Chondrocyte (in vitro differentiated cells): ENCODE results near the gene STK32A. TPM values are rescaled to one million over a fixed set of nuclear protein-coding genes. Genes with fewer than 3 reads are reported as not detected.

ENCODE experiments used
- DNase-seq: peaks from one replicate; pipeline ENCODE4 v3.0.0; 2021; ENCODE audit warnings: mixed read lengths, low spot score
- H3K27ac Mint-ChIP-seq: one replicate; pipeline ENCODE4 v1.8.0; 2021; ENCODE audit warnings: mild to moderate bottlenecking, moderate library complexity, mixed read lengths; ENCODE audit not compliant: unreplicated experiment
- H3K27me3 Mint-ChIP-seq: 2 replicates; pipeline ENCODE4 v1.8.0; 2021; ENCODE audit warnings: low read depth, mixed read lengths
- H3K36me3 Mint-ChIP-seq: 2 replicates; pipeline ENCODE4 v1.8.0; 2021; ENCODE audit warnings: low read depth, mixed read lengths
- H3K4me1 Mint-ChIP-seq: 2 replicates; pipeline ENCODE4 v1.8.0; 2021; ENCODE audit warnings: low read depth, mild to moderate bottlenecking, mixed read lengths
- H3K4me3 Mint-ChIP-seq: one replicate; pipeline ENCODE4 v1.8.0; 2021; ENCODE audit warnings: mild to moderate bottlenecking, moderate library complexity, mixed read lengths; ENCODE audit not compliant: unreplicated experiment
- H3K9me3 Mint-ChIP-seq: 2 replicates; pipeline ENCODE4 v1.8.0; 2021; ENCODE audit warnings: low read depth, mixed read lengths
- total RNA-seq: library from RNA; stranded (reverse); gene quantifications from 3 replicates; pipeline ENCODE4 v1.2.1, GENCODE V29; 2021
- TF ChIP-seq, protein P1 (sequence below): fragments of 200-600 bp; sonication (generic); IDR thresholded peaks from 2 replicates; pipeline ENCODE4 v1.5.0; 2021; ENCODE audit warnings: antibody characterized with exemption, mild to moderate bottlenecking, moderate library complexity

The STK32A gene
- total RNA-seq, 1 donor from 2014 or later, result 0.12 TPM

DNA sequence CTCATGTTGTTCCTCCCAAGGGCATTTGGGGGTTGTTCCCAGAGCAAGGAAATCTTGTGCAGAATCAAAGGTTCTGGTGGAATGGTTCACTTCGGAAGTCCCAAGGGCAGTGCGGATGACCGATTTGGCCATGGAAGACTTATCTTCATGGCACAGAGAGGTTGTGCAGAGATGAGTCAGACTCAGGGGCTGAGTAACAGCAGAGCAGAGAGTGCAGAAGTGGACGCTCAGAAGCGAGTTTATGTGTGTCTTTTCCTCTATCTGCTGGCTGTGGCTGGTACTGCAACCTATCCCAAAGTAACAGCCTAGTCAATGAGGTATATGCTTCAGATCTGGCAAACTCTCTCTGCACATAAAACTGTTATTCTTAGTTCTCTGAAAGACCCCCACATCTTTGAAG is 157.0 kb downstream of the STK32A start:
- no peaks in the 10 kb centered on the region for H3K27me3 Mint-ChIP-seq
- no peaks in the 10 kb centered on the region for H3K9me3 Mint-ChIP-seq
- H3K27ac Mint-ChIP-seq, result peak overlapping the region; percentile 29
- DNase-seq, result no peak
- TF ChIP-seq, protein P1, sequence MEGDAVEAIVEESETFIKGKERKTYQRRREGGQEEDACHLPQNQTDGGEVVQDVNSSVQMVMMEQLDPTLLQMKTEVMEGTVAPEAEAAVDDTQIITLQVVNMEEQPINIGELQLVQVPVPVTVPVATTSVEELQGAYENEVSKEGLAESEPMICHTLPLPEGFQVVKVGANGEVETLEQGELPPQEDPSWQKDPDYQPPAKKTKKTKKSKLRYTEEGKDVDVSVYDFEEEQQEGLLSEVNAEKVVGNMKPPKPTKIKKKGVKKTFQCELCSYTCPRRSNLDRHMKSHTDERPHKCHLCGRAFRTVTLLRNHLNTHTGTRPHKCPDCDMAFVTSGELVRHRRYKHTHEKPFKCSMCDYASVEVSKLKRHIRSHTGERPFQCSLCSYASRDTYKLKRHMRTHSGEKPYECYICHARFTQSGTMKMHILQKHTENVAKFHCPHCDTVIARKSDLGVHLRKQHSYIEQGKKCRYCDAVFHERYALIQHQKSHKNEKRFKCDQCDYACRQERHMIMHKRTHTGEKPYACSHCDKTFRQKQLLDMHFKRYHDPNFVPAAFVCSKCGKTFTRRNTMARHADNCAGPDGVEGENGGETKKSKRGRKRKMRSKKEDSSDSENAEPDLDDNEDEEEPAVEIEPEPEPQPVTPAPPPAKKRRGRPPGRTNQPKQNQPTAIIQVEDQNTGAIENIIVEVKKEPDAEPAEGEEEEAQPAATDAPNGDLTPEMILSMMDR, result peak; percentile 76
- H3K4me3 Mint-ChIP-seq, result no peak overlapping the region
- peaks cover 2% of the 10 kb centered on the region for H3K4me1 Mint-ChIP-seq
- peaks cover 27% of the 10 kb centered on the region for H3K36me3 Mint-ChIP-seq

DNA sequence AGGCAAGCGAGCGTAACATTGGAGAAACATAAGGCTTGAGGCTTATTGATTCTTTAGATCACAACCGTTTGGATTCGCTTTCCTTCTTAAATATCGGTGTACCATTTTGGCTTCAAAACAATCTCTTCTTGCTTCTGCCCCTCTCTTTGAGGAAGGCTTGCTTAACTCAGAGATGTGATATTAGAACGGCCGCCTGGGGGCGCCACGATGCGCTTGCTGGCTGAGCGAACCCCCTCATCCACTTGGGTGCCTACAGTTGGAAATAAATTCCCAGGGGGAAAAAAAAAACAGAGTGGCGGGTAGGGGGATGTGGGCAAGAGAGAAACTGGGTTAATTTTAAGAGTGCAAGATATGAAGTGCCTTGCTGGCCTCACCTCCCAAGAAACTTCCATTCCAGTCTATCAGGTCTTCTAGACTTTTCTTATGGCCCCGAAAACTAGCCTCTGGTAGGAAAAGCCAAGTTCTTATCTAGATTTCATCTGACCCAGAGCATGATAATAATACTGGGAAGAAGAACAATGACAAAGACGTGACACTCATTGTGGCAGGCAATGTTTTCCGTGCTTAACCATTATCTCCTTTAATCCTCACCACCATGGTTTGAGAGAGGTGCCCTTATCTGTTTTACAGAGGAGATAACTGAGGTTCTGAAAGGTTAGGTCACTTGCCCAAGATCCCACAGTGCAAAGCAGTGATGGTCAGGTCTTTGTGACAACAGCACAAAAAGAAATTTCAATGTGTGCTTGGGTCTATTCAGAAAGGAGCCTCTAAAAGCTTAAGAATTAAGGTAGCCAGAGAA is 159.2 kb downstream of the STK32A start:
- TF ChIP-seq, protein P1, result peak; percentile 42
- Mint-ChIP-seq H3K27me3 (no peaks in the 10 kb centered on the region), H3K4me3 (no peak overlapping the region), H3K27ac (no peak overlapping the region), H3K36me3 (peaks cover 33% of the 10 kb centered on the region), H3K9me3 (no peaks in the 10 kb centered on the region), H3K4me1 (peaks cover 2% of the 10 kb centered on the region)
- DNase-seq, result no peak

DNA sequence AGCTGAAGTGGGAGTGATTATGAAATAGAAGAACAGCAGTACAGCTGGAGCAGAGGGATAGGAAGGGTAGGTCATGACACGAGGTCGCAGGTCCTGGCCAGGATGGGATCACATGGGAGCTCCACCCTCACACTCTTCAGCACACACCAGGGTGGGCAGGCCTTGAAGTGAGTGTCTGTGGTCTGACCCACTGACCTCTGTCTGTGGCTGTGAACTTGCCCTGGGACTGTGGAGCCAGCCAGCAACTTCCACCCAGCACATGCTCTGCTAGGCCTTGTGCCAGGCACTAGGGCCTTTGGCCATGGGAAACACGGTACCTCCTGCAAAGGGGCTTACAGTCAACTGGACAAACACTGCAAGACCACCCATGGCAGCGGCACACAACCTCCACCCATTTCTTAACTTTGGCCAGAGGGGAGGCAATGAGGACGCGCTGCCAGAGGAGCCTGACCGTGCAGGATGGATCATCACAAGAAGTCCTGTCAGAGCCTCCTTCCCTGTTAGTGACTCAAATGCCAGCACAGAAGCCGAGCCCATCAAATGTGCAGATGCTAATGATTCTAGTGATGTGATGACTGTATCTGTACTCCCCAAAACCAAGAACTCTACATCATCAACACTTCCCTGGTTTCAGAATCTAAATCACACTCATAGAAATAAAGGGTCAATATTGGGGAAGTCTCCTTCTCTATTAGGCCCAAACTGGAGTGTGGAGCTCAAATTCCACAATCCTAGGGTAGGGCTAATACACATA is 161.4 kb downstream of the STK32A start:
- H3K4me3 Mint-ChIP-seq, result no peak overlapping the region
- H3K9me3 Mint-ChIP-seq, result no peaks in the 10 kb centered on the region
- DNase-seq, result no peak
- no peak overlapping the region for H3K27ac Mint-ChIP-seq
- H3K27me3 Mint-ChIP-seq, result no peaks in the 10 kb centered on the region
- TF ChIP-seq, protein P1, result no peak
- peaks cover 2% of the 10 kb centered on the region for H3K4me1 Mint-ChIP-seq
- H3K36me3 Mint-ChIP-seq, result peaks cover 38% of the 10 kb centered on the region

DNA sequence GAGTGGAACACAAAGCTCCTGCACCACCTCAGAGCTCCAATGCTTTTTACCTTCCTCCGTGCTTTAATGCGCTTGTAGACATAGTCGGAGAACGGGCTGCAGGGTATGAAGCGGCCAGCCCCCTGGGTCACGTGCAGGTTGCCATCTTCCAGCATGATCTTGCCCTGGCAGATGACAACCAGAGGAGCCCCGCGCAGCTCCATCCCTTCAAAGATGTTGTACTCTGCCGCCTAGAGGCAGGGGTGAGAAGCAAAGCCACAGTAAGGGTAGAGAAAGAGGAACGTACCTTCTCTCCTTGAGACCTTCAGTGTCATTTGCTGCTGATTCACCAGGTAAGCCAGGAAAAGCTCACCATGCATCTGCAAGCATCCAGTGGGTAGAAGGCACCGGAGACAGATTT is 162.8 kb downstream of the STK32A start:
- Mint-ChIP-seq H3K4me1 (no peaks in the 10 kb centered on the region), H3K27ac (no peak overlapping the region), H3K27me3 (no peaks in the 10 kb centered on the region), H3K36me3 (peaks cover 38% of the 10 kb centered on the region), H3K9me3 (no peaks in the 10 kb centered on the region), H3K4me3 (no peak overlapping the region)
- no peak for DNase-seq
- TF ChIP-seq, protein P1, result no peak

DNA sequence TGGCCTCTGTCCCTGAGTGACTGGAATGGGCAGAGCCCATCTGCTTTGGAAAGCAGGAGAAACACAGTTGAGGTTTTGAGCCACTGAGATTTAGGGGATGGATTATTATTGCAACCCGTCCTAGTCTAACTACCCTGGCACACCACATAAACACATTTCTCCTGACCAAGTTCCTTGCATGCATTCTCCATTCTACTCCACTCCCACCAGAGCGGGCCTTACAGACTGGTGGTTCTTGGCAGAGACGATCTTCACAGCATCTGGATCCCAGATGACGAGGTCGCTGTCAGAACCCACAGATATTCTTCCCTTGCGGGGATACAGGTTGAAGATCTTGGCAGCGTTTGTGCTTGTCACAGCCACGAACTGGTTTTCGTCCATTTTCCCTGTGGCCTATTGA is 164.0 kb downstream of the STK32A start:
- Mint-ChIP-seq H3K36me3 (peaks cover 33% of the 10 kb centered on the region), H3K27ac (no peak overlapping the region), H3K4me1 (peaks cover 11% of the 10 kb centered on the region), H3K9me3 (peaks cover 5% of the 10 kb centered on the region), H3K27me3 (no peaks in the 10 kb centered on the region), H3K4me3 (no peak overlapping the region)
- DNase-seq, result no peak
- TF ChIP-seq, protein P1, result no peak
